Measurements from ENCODE around the gene ADAM10. TPM values are rescaled to one million over a fixed set of nuclear protein-coding genes. Genes with fewer than 3 reads are reported as not detected.

Gene ADAM10
- total RNA-seq, 1 donor from 2014 or later = 125 TPM

DNA sequence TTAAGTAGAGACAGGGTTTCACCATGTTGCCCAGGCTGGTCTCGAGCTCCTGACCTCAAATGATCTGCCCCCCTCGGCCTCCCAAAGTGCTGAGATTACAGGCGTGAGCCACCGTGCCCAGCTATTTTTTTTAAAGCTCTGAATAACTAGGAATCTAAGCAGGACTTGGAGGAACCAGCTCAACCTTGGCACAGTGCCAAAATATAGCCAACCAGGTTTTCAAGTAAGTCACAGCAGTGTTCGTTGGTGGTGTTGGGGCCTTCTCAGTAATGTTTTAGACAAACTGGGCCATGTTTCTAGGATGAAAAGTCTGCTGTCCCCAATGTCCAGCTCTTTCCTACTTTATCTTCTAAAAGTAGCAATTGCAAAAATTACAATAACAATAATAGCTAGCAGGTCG is 6.4 kb upstream of the ADAM10 start:
- DNase-seq (ENCODE audit: low read depth, low spot score) = no peak
- Mint-ChIP-seq H3K27me3 (ENCODE audit: low read depth) (no peaks in the 10 kb centered on the region), H3K4me1 (no peaks in the 10 kb centered on the region), H3K36me3 (ENCODE audit: low read depth) (no peaks in the 10 kb centered on the region), H3K27ac (ENCODE audit: unreplicated experiment) (no peak overlapping the region), H3K9me3 (no peaks in the 10 kb centered on the region), H3K4me3 (no peak overlapping the region)
- TF ChIP-seq, protein P1, sequence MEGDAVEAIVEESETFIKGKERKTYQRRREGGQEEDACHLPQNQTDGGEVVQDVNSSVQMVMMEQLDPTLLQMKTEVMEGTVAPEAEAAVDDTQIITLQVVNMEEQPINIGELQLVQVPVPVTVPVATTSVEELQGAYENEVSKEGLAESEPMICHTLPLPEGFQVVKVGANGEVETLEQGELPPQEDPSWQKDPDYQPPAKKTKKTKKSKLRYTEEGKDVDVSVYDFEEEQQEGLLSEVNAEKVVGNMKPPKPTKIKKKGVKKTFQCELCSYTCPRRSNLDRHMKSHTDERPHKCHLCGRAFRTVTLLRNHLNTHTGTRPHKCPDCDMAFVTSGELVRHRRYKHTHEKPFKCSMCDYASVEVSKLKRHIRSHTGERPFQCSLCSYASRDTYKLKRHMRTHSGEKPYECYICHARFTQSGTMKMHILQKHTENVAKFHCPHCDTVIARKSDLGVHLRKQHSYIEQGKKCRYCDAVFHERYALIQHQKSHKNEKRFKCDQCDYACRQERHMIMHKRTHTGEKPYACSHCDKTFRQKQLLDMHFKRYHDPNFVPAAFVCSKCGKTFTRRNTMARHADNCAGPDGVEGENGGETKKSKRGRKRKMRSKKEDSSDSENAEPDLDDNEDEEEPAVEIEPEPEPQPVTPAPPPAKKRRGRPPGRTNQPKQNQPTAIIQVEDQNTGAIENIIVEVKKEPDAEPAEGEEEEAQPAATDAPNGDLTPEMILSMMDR (conservative IDR thresholded peaks at IDR 0.05) = no peak

DNA sequence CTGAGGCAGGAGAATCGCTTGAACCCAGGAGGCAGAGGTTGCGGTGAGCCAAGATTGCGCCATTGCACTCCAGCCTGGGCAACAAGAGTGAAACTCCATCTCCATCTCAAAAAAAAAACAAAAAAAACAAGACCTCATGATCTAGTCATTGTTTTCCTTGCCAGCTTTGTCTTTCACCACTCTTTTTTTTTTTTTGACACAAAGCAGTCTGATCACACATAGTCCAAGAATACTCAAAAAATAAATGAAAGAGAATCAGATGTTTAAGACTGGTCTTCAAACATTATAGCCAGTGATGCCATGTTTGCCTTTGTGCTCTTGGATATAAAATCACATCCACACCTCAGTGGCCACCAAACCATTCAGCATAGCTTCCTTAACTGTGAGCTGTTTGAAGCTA is 5.8 kb upstream of the ADAM10 start:
- no peaks in the 10 kb centered on the region for H3K27me3 Mint-ChIP-seq (ENCODE audit: low read depth)
- no peak overlapping the region for H3K27ac Mint-ChIP-seq (ENCODE audit: unreplicated experiment)
- H3K9me3 Mint-ChIP-seq = no peaks in the 10 kb centered on the region
- no peaks in the 10 kb centered on the region for H3K36me3 Mint-ChIP-seq (ENCODE audit: low read depth)
- H3K4me1 Mint-ChIP-seq = peaks cover 4% of the 10 kb centered on the region
- H3K4me3 Mint-ChIP-seq = no peak overlapping the region
- DNase-seq (ENCODE audit: low read depth, low spot score) = no peak
- TF ChIP-seq, protein P1 (conservative IDR thresholded peaks at IDR 0.05) = no peak

DNA sequence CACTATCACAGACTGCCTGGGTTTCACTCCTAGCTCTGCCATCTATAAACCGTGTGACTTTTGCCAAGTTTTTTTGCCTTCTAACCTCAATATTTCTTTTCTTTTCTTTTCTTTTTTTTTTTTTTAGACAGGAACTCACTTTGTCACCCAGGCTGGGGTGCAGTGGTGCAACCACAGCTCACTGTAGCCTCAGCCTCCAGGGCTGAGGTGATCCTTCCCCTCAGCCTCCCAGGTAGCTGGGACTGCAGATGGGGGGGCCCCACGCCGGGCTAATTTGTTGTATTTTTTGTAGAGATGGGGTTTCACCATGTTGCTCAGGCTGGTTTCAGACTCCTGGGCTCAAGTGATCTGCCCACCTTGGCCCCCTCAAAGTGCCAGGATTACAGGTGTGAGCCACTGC is 3.2 kb upstream of the ADAM10 start:
- peaks cover 3% of the 10 kb centered on the region for H3K36me3 Mint-ChIP-seq (ENCODE audit: low read depth)
- no peak for DNase-seq (ENCODE audit: low read depth, low spot score)
- TF ChIP-seq, protein P1 (conservative IDR thresholded peaks at IDR 0.05) = no peak
- peaks cover 21% of the 10 kb centered on the region for H3K4me1 Mint-ChIP-seq
- no peak overlapping the region for H3K27ac Mint-ChIP-seq (ENCODE audit: unreplicated experiment)
- H3K9me3 Mint-ChIP-seq = no peaks in the 10 kb centered on the region
- no peak overlapping the region for H3K4me3 Mint-ChIP-seq
- no peaks in the 10 kb centered on the region for H3K27me3 Mint-ChIP-seq (ENCODE audit: low read depth)

- DNase-seq (ENCODE audit: low read depth, low spot score) = peak; percentile 54
- TF ChIP-seq, protein P1 (conservative IDR thresholded peaks at IDR 0.05) = no peak
- Mint-ChIP-seq H3K4me1 (peaks cover 40% of the 10 kb centered on the region), H3K36me3 (ENCODE audit: low read depth) (peaks cover 3% of the 10 kb centered on the region), H3K4me3 (peak overlapping the region; percentile 99), H3K27me3 (ENCODE audit: low read depth) (no peaks in the 10 kb centered on the region), H3K27ac (ENCODE audit: unreplicated experiment) (peak overlapping the region; percentile 98), H3K9me3 (no peaks in the 10 kb centered on the region)
Measured at GRCh38 chr15:58748852-58749531, 515 bp downstream of the ADAM10 start.

DNA sequence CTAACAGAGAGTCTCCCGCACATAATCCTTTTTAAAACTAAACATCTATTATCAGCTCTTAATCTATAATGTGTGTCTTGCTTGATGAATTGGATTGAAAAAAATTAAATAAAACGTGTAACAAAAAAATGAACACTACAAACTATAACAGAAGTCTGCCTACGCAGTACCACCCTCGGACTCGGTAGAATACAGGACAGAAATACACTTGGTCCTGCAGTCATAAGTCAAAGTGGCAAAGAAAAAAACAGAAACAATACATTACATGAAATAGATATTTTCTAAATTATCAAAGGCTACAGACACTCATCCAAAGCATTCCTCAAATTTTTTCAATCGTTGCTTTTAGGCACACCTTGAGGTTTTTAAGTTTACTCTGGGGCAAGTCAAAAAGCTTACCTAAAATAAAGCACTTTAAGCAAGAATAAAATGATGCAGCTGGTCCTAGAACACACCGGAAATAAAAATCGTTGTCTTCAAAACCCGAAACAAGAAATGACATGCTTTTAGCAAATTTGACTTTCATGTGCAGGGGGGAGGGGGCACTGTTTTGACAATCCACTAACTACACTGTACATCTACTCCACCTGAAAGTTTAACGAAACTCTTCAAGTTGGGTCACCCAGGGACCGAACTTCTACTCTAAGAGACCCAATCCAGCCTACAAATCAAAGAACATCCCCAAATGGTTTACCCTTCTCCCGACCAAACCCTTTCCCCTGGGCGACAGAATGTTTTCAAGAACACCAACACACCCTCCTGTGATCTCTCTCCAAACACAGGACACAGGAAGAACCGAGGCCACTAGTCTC is 1.3 kb downstream of the ADAM10 start:
- TF ChIP-seq, protein P1 (conservative IDR thresholded peaks at IDR 0.05) = no peak
- H3K4me3 Mint-ChIP-seq = peak overlapping the region; percentile 98

More for the DNA sequence above, 1.3 kb downstream of the ADAM10 start:
- Mint-ChIP-seq H3K4me1 (peaks cover 44% of the 10 kb centered on the region), H3K36me3 (ENCODE audit: low read depth) (peaks cover 3% of the 10 kb centered on the region), H3K9me3 (no peaks in the 10 kb centered on the region), H3K27me3 (ENCODE audit: low read depth) (no peaks in the 10 kb centered on the region), H3K27ac (ENCODE audit: unreplicated experiment) (peak overlapping the region; percentile 98)
- no peak for DNase-seq (ENCODE audit: low read depth, low spot score)

Data from neural crest cell (in vitro differentiated cells).